GM12873 (cell line): ENCODE data around the gene RFXAP.
A peak's percentile ranks its signal among the peaks of the same experiment; 100 is the strongest.

Experiments
- TF ChIP-seq, protein P1 (sequence below): IDR thresholded peaks from 2 replicates; pipeline ENCODE4 v1.5.1; 2012; ENCODE audit warnings: low read depth, mild to moderate bottlenecking, moderate library complexity, low read length, control low read depth; ENCODE audit not compliant: insufficient read depth; ENCODE audit errors: missing control alignments

RFXAP gene

GRCh38 chr13:36850790-36851438 lies 31.9 kb downstream of the RFXAP start:
- TF ChIP-seq, protein P1, sequence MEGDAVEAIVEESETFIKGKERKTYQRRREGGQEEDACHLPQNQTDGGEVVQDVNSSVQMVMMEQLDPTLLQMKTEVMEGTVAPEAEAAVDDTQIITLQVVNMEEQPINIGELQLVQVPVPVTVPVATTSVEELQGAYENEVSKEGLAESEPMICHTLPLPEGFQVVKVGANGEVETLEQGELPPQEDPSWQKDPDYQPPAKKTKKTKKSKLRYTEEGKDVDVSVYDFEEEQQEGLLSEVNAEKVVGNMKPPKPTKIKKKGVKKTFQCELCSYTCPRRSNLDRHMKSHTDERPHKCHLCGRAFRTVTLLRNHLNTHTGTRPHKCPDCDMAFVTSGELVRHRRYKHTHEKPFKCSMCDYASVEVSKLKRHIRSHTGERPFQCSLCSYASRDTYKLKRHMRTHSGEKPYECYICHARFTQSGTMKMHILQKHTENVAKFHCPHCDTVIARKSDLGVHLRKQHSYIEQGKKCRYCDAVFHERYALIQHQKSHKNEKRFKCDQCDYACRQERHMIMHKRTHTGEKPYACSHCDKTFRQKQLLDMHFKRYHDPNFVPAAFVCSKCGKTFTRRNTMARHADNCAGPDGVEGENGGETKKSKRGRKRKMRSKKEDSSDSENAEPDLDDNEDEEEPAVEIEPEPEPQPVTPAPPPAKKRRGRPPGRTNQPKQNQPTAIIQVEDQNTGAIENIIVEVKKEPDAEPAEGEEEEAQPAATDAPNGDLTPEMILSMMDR, result peak; percentile 46

GRCh38 chr13:36857253-36857652 lies 38.2 kb downstream of the RFXAP start:
- TF ChIP-seq, protein P1, result no peak

DNA sequence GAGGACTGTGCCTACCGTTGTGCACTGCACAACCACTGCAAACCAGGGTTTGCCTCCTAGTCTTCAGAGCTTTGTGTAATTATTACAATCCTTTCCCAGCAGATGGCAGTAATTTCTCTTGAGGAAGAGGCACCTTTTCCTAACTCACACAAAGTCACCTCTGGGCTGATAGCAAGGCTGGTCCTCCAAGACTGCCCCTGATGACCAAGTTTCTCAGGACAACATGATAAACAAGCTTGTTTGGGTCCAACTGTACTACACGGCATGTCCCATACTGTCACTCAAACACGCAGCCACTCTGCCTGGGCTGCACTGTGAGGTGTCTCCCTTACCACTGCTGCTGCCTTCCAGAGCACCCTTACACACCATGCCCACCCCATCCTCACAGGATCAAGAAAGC lies 39.3 kb downstream of the RFXAP start:
- TF ChIP-seq, protein P1, result peak; percentile 51

- TF ChIP-seq, protein P1, result no peak
Observed at GRCh38 chr13:36859259-36859658, 40.2 kb downstream of the RFXAP start.

DNA sequence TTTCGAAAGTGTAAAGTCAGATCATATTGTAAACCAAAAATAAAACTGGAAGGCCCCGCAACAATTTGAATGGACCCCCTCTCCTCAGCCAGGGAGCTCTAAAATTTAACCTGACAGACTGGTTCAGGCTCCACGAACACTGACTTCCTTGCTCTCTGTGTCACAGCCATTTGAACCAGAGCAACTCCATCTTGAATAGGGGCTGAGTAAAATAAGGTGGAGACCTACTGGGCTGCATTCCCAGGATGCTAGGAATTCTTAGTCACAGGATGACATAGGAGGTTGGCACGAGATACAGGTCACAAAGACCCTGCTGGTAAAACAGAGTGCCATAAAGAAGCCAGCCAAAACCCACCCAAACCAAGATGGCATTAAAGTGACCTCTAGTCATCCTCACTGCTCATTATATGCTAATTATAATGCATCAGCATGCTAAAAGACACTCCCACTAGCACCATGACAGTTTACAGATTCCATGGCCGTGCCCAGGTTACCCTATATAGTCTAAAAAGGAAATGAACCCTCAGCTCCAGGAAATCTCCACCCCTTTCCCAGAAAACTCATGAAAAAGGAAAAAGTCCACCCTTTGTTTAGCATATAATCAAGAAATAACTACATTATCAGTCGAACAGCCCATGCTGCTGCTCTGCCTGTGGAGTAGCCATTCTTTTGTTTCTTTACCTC lies 43.1 kb downstream of the RFXAP start:
- TF ChIP-seq, protein P1, result no peak

- TF ChIP-seq, protein P1, result no peak
Observed at GRCh38 chr13:36862722-36863121, 43.7 kb downstream of the RFXAP start.

- TF ChIP-seq, protein P1, result no peak
Observed at GRCh38 chr13:36865265-36865664, 46.2 kb downstream of the RFXAP start.
